NCI-H1694 treated with DMSO at 0.1 percent for 48 hours (cell line): ENCODE data around the gene COPRS.

Experiments used
- DNase-seq: peaks from one replicate; lab custom pipeline; 2025; lab: John Stamatoyannopoulos, UW

The COPRS gene

DNA sequence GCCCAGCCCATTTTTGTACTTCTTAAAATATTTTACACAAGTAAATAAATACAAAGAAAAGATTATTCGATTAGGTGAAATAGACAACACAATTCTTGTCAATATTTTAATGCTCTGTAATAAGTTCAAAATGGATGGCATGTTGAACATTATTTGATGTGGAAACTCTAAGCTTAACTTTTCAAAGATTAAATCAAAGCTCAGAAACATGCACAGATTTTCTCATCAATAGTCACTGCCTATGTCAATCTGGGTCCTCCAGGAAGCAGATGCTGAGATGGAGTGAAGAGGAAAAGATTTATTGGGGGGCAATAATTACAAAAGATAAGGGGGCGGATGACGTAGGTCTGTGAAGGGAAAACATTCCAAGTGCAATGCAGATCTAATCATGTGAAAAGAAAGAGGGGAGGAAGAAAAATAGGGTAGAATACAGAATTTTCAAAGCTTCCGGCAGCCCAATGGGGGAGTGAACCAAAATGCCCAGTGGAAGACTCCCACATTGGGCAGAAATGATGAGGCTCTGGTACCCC lies 50.5 kb downstream of the COPRS start:
- DNase-seq: no peak

DNA sequence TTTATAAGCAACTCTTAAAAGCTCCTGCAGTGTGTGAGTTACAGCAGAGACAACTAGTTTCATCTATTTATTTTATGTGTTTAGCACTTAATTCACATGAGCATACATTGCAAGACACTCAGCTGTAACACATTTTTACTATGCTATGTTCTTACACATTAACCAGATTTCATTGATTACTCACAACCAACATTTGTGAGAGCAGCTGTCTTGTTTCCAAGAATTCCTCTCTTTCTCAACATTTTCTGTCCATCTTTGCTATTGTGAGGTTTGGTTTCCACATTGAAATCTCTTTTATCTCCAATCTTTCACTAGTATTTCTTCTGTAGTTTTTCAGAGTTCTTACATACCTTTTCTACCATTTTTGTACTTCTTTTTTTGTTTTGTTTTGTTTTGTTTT lies 51.2 kb downstream of the COPRS start:
- no peak for DNase-seq

DNA sequence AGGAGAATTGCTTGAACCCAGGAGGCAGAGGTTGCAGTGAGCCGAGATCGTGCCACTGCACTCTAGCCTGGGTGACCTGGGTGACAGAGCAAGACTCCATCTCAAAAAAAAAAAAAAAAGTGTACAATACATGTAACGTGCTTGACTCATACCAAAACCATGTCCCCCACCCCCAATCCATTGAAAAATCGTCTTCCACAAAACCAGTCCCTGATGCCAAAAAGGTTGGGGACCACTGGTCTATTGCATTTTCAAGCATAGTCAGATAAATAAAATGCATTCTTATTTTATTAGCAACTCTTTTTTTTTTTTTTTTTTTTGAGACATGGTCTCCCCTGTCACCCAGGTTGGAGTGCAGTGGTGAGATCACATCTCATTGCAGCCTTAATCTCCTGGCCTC lies 52.1 kb downstream of the COPRS start:
- DNase-seq: no peak

DNA sequence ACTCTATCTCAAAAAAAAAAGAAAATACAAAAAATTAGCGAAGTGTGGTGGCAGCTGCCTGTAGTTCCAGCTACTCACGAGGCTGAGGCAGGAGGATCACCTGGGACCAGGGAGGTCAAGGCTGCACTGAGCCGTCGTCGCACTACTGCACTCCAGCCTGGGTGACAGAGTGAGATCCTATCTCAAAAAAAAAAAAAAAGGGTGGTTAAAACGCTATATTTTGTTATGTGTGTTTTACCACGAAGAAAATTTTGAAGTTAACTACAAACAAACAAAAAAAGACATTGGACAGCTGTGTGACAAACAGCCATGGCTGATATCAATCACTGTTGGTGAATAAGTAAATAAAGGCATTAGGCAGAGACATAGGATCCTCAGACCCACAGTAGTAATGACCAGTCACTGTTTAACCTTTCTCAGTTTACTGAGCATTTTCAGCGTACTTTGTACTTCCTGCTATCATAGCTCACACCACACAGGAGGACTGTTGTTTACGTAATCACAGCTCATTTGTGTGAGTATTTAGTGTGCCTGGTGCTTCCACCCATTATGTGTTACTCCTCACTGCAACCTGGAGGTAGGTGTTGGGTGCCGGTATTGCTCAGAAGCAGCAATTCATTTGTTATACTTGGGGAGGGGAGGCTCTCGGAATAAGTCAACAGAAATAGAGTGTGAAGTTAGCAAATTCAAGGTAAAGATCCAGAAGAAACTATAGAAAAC lies 55.4 kb downstream of the COPRS start:
- no peak for DNase-seq

DNA sequence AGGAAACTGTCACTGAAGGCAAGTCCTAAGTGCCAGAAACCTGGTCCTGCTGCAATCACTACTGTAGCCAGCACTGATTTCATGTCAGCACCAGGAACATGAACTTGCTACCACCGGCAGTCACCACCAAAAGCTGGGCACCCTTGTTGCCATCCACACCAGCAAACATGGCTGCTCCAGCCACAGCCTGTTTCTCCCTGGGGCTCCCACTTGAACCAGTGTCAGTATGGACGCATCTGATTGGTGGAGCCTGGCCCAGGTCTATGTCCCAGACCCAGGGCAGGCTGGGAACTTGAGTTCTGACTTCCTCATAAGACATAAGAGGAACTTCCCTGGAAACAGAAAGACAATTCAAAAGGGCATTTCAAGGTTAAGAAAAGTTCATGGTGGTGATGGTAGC lies 56.5 kb downstream of the COPRS start:
- DNase-seq: no peak
